Measurements from ENCODE around the gene PON2. TPM values are rescaled to one million over a fixed set of nuclear protein-coding genes. Genes with fewer than 3 reads are reported as not detected.
A peak's percentile ranks its signal among the peaks of the same experiment; 100 is the strongest.

Gene PON2
- total RNA-seq, 2 donors from 2014 or later: 49.7 to 76.2 TPM

GRCh38 chr7:95433952-95434556 is 774 bp downstream of the PON2 start:
- Histone ChIP-seq H3K27ac (peak overlapping the region; percentile 85 to 92), H3K4me3 (peak overlapping the region; percentile 93), H3K36me3 (no peaks in the 10 kb centered on the region), H3K27me3 (replicated peaks; ENCODE audit: insufficient read depth) (no peaks in the 10 kb centered on the region), H3K4me1 (ENCODE audit: control insufficient read depth in 1 of 2, low read depth in 2 of 2) (peaks cover 0 to 3% of the 10 kb centered on the region in 2 donors), H3K9me3 (no peaks in the 10 kb centered on the region)
- ATAC-seq (ENCODE audit: insufficient number of reproducible peaks, low FRiP score, low read depth): no peak
- TF ChIP-seq, protein P1, sequence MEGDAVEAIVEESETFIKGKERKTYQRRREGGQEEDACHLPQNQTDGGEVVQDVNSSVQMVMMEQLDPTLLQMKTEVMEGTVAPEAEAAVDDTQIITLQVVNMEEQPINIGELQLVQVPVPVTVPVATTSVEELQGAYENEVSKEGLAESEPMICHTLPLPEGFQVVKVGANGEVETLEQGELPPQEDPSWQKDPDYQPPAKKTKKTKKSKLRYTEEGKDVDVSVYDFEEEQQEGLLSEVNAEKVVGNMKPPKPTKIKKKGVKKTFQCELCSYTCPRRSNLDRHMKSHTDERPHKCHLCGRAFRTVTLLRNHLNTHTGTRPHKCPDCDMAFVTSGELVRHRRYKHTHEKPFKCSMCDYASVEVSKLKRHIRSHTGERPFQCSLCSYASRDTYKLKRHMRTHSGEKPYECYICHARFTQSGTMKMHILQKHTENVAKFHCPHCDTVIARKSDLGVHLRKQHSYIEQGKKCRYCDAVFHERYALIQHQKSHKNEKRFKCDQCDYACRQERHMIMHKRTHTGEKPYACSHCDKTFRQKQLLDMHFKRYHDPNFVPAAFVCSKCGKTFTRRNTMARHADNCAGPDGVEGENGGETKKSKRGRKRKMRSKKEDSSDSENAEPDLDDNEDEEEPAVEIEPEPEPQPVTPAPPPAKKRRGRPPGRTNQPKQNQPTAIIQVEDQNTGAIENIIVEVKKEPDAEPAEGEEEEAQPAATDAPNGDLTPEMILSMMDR (IDR thresholded peaks at IDR 0.05): no peak
- DNase-seq (ENCODE audit: low spot score): no peak

GRCh38 chr7:95433129-95433528 is 1.7 kb downstream of the PON2 start:
- no peaks in the 10 kb centered on the region for H3K9me3 ChIP-seq
- ATAC-seq (ENCODE audit: insufficient number of reproducible peaks, low FRiP score, low read depth): no peak
- TF ChIP-seq, protein P1 (IDR thresholded peaks at IDR 0.05): no peak
- no peak overlapping the region for H3K4me3 ChIP-seq
- H3K4me1 ChIP-seq (ENCODE audit: control insufficient read depth in 1 of 2, low read depth in 2 of 2): peaks cover 0 to 3% of the 10 kb centered on the region in 2 donors
- no peaks in the 10 kb centered on the region for H3K27me3 ChIP-seq (replicated peaks; ENCODE audit: insufficient read depth)
- no peak for DNase-seq (ENCODE audit: low spot score)
- H3K27ac ChIP-seq: no peak overlapping the region
- no peaks in the 10 kb centered on the region for H3K36me3 ChIP-seq

DNA sequence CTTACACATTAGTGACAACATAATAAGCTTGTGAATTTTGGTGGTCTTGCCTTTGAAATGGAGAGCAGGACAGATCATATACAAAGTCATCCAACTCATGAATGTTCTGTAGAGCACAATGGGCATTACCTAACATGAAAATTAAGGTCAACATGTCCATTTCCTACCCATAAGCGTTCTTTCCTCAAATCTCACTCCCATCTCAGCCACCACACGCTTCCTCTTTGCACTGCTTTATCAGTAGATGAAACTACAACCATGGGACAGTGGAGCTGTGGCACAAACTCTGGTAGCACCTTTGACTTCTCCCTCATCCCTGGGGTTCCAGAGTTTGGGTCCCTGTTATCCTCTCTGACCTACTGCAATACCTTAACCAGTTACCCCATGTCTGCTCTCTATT is 2.2 kb downstream of the PON2 start:
- Histone ChIP-seq H3K36me3 (no peaks in the 10 kb centered on the region), H3K4me1 (ENCODE audit: control insufficient read depth in 1 of 2, low read depth in 2 of 2) (peaks cover 0 to 3% of the 10 kb centered on the region in 2 donors), H3K9me3 (no peaks in the 10 kb centered on the region), H3K27me3 (replicated peaks; ENCODE audit: insufficient read depth) (no peaks in the 10 kb centered on the region), H3K27ac (no peak overlapping the region), H3K4me3 (no peak overlapping the region)
- TF ChIP-seq, protein P1 (IDR thresholded peaks at IDR 0.05): no peak
- ATAC-seq (ENCODE audit: insufficient number of reproducible peaks, low FRiP score, low read depth) (no peak), DNase-seq (ENCODE audit: low spot score) (no peak)

- TF ChIP-seq, protein P1 (IDR thresholded peaks at IDR 0.05): no peak
- ATAC-seq (ENCODE audit: insufficient number of reproducible peaks, low FRiP score, low read depth) (no peak), DNase-seq (ENCODE audit: low spot score) (no peak)
- Histone ChIP-seq H3K27ac (no peak overlapping the region), H3K36me3 (no peaks in the 10 kb centered on the region), H3K4me1 (ENCODE audit: control insufficient read depth in 1 of 2, low read depth in 2 of 2) (peaks cover 0 to 3% of the 10 kb centered on the region in 2 donors), H3K4me3 (no peak overlapping the region), H3K27me3 (replicated peaks; ENCODE audit: insufficient read depth) (no peaks in the 10 kb centered on the region), H3K9me3 (no peaks in the 10 kb centered on the region)
Observed at GRCh38 chr7:95430864-95431263, 4.0 kb downstream of the PON2 start.

- Histone ChIP-seq H3K27me3 (replicated peaks; ENCODE audit: insufficient read depth) (no peaks in the 10 kb centered on the region), H3K4me3 (no peak overlapping the region), H3K9me3 (no peaks in the 10 kb centered on the region), H3K4me1 (ENCODE audit: control insufficient read depth in 1 of 2, low read depth in 2 of 2) (peaks cover 0 to 3% of the 10 kb centered on the region in 2 donors), H3K27ac (no peak overlapping the region), H3K36me3 (no peaks in the 10 kb centered on the region)
- ATAC-seq (ENCODE audit: insufficient number of reproducible peaks, low FRiP score, low read depth): no peak
- TF ChIP-seq, protein P1 (IDR thresholded peaks at IDR 0.05): no peak
- no peak for DNase-seq (ENCODE audit: low spot score)
Observed at GRCh38 chr7:95429241-95429990, 5.4 kb downstream of the PON2 start.
